ENCODE results near the gene DEPDC5. TPM values are rescaled to one million over a fixed set of nuclear protein-coding genes. Genes with fewer than 3 reads are reported as not detected.
A peak's percentile ranks its signal among the peaks of the same experiment; 100 is the strongest.

DEPDC5 gene
- total RNA-seq, 1 experiment from 2014 or later, result 28.1 TPM

DNA sequence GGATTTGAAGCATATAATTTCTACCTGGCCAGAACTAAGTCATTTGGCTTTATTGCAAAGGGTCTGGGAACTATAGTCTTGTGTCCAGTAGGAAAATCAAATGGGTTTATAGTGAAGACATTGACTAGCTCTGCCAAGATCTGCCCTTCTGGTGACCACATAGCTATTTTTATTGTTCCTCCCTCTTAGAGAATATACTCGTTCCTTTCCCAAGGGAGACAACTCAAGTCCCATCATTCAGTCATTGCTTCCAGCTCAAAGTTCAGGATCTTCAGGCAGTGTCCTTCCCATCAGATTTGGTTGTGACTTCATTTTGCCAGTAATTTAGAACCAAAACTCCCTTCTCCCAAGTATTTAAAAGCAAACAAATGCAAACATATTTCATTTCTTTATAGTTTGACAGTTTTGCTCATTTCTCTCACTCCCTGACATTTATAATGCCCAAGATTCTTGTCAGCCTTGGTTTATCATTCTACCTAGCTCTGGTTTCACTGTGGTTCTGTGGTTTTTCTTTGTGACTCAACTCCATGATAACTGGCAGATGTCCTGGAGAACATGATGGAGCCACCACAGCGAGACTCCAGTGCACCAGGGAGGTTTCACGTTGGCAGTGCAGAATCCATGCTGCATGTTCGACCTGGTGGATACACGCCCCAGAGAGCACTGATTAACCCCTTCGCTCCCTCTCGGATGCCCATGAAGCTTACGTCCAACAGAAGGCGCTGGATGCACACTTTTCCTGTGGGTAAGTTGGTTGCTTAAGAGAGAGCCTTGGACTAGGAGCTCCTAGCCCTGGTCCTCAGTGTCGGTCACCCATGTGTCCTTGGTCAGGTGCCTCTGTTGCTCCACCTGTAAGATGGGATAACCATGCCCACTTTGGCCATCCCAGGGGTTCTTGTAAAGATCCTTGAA is 64.9 kb downstream of the DEPDC5 start:
- no peak for DNase-seq
- Histone ChIP-seq H3K9me2 (ENCODE audit: insufficient read depth) (no peaks in the 10 kb centered on the region), H3K27me3 (ENCODE audit: insufficient read depth, low read depth) (no peaks in the 10 kb centered on the region), H3K79me2 (ENCODE audit: low read depth) (no peaks in the 10 kb centered on the region), H3F3A (ENCODE audit: insufficient read depth, low read depth) (no peaks in the 10 kb centered on the region), H3K27ac (no peak overlapping the region), H3K36me3 (ENCODE audit: low read depth) (peaks cover 27% of the 10 kb centered on the region; the same call in 1 of the 2 replicates), H3K4me2 (no peak overlapping the region), H3K4me1 (replicated peaks; ENCODE audit: insufficient read depth) (0 out of 2 replicates have a peak, but pooled peaks cover 3% of the 10 kb centered on the region), H3K9me3 (ENCODE audit: insufficient read depth, low read depth) (no peaks in the 10 kb centered on the region), H2AFZ (no peak overlapping the region), H4K20me1 (ENCODE audit: insufficient read depth) (no peaks in the 10 kb centered on the region), H3K4me3 (no peak overlapping the region)
- TF ChIP-seq EZH2 (IDR thresholded peaks at IDR 0.05; ENCODE audit: low read depth), result no peak
- TF ChIP-seq, protein P1, sequence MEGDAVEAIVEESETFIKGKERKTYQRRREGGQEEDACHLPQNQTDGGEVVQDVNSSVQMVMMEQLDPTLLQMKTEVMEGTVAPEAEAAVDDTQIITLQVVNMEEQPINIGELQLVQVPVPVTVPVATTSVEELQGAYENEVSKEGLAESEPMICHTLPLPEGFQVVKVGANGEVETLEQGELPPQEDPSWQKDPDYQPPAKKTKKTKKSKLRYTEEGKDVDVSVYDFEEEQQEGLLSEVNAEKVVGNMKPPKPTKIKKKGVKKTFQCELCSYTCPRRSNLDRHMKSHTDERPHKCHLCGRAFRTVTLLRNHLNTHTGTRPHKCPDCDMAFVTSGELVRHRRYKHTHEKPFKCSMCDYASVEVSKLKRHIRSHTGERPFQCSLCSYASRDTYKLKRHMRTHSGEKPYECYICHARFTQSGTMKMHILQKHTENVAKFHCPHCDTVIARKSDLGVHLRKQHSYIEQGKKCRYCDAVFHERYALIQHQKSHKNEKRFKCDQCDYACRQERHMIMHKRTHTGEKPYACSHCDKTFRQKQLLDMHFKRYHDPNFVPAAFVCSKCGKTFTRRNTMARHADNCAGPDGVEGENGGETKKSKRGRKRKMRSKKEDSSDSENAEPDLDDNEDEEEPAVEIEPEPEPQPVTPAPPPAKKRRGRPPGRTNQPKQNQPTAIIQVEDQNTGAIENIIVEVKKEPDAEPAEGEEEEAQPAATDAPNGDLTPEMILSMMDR (conservative IDR thresholded peaks at IDR 0.05), result no peak
- no TSS peak for BruUV-seq (replicated peaks)
- intact Hi-C loops (cut with micrococcal nuclease; ENCODE audit: unreplicated experiment), result no loop called here
- CTCF ChIA-PET, result interaction anchor here (0.6 to 0.7 kb wide), 2 partner anchors 14 to 65 kb away, joined by 3 to 6 read pairs; partner anchors contain the start of gene DEPDC5
- POLR2A ChIA-PET (ENCODE audit: unreplicated experiment), result no interaction called here

GRCh38 chr22:31820655-31821054 is 66.8 kb downstream of the DEPDC5 start:
- Histone ChIP-seq H4K20me1 (ENCODE audit: insufficient read depth) (no peaks in the 10 kb centered on the region), H3K36me3 (ENCODE audit: low read depth) (peaks cover 20% of the 10 kb centered on the region; the same call in 1 of the 2 replicates), H3K27ac (no peak overlapping the region), H3K9me2 (ENCODE audit: insufficient read depth) (no peaks in the 10 kb centered on the region), H3K4me1 (replicated peaks; ENCODE audit: insufficient read depth) (0 out of 2 replicates have a peak, but pooled peaks cover 3% of the 10 kb centered on the region), H3K4me3 (no peak overlapping the region), H3K9me3 (ENCODE audit: insufficient read depth, low read depth) (no peaks in the 10 kb centered on the region), H3K4me2 (no peak overlapping the region), H3K27me3 (ENCODE audit: insufficient read depth, low read depth) (no peaks in the 10 kb centered on the region), H3F3A (ENCODE audit: insufficient read depth, low read depth) (no peaks in the 10 kb centered on the region), H3K79me2 (ENCODE audit: low read depth) (no peaks in the 10 kb centered on the region), H2AFZ (no peak overlapping the region)
- BruUV-seq (replicated peaks), result no TSS peak
- CTCF ChIA-PET, result interaction anchor here (0.6 kb wide), 1 partner anchor 24 kb away, joined by 7 read pairs; no protein-coding TSS in a partner anchor
- TF ChIP-seq, protein P1 (conservative IDR thresholded peaks at IDR 0.05), result no peak
- no peak for TF ChIP-seq EZH2 (IDR thresholded peaks at IDR 0.05; ENCODE audit: low read depth)
- intact Hi-C loops (cut with micrococcal nuclease; ENCODE audit: unreplicated experiment), result no loop called here
- POLR2A ChIA-PET (ENCODE audit: unreplicated experiment), result no interaction called here
- peak in 1 of 2 experiments; percentile 53 for DNase-seq

GRCh38 chr22:31821572-31821971 is 67.8 kb downstream of the DEPDC5 start:
- DNase-seq, result no peak

More at GRCh38 chr22:31821572-31821971, 67.8 kb downstream of the DEPDC5 start:
- Histone ChIP-seq H3F3A (ENCODE audit: insufficient read depth, low read depth) (no peaks in the 10 kb centered on the region), H3K9me3 (ENCODE audit: insufficient read depth, low read depth) (no peaks in the 10 kb centered on the region), H3K36me3 (ENCODE audit: low read depth) (0 out of 2 replicates have a peak, but pooled peaks cover 17% of the 10 kb centered on the region), H3K79me2 (ENCODE audit: low read depth) (no peaks in the 10 kb centered on the region), H3K27ac (no peak overlapping the region), H3K9me2 (ENCODE audit: insufficient read depth) (no peaks in the 10 kb centered on the region), H3K4me3 (no peak overlapping the region), H4K20me1 (ENCODE audit: insufficient read depth) (no peaks in the 10 kb centered on the region), H2AFZ (no peak overlapping the region), H3K4me2 (no peak overlapping the region), H3K27me3 (ENCODE audit: insufficient read depth, low read depth) (no peaks in the 10 kb centered on the region), H3K4me1 (replicated peaks; ENCODE audit: insufficient read depth) (0 out of 2 replicates have a peak, but pooled peaks cover 3% of the 10 kb centered on the region)
- ChIA-PET POLR2A (ENCODE audit: unreplicated experiment) (no interaction called here), CTCF (no interaction called here)
- BruUV-seq (replicated peaks), result no TSS peak
- TF ChIP-seq EZH2 (IDR thresholded peaks at IDR 0.05; ENCODE audit: low read depth), result no peak
- TF ChIP-seq, protein P1 (conservative IDR thresholded peaks at IDR 0.05), result no peak
- intact Hi-C loops (cut with micrococcal nuclease; ENCODE audit: unreplicated experiment), result no loop called here

Measured in PC-9 (cell line).